ENCODE data around the gene RFTN1.

- TF ChIP-seq, protein P1, sequence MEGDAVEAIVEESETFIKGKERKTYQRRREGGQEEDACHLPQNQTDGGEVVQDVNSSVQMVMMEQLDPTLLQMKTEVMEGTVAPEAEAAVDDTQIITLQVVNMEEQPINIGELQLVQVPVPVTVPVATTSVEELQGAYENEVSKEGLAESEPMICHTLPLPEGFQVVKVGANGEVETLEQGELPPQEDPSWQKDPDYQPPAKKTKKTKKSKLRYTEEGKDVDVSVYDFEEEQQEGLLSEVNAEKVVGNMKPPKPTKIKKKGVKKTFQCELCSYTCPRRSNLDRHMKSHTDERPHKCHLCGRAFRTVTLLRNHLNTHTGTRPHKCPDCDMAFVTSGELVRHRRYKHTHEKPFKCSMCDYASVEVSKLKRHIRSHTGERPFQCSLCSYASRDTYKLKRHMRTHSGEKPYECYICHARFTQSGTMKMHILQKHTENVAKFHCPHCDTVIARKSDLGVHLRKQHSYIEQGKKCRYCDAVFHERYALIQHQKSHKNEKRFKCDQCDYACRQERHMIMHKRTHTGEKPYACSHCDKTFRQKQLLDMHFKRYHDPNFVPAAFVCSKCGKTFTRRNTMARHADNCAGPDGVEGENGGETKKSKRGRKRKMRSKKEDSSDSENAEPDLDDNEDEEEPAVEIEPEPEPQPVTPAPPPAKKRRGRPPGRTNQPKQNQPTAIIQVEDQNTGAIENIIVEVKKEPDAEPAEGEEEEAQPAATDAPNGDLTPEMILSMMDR (conservative IDR thresholded peaks at IDR 0.05; ENCODE audit: low read depth in 2 of 2) = no peak
- no peak for TF ChIP-seq REST (IDR thresholded peaks at IDR 0.05; ENCODE audit: unreplicated experiment)
- no peak for TF ChIP-seq EZH2 (IDR thresholded peaks at IDR 0.05; ENCODE audit: low read depth, unreplicated experiment)
- no peak for TF ChIP-seq EZH2phosphoT487 (IDR thresholded peaks at IDR 0.05; ENCODE audit: unreplicated experiment)
- TF ChIP-seq, protein P2, sequence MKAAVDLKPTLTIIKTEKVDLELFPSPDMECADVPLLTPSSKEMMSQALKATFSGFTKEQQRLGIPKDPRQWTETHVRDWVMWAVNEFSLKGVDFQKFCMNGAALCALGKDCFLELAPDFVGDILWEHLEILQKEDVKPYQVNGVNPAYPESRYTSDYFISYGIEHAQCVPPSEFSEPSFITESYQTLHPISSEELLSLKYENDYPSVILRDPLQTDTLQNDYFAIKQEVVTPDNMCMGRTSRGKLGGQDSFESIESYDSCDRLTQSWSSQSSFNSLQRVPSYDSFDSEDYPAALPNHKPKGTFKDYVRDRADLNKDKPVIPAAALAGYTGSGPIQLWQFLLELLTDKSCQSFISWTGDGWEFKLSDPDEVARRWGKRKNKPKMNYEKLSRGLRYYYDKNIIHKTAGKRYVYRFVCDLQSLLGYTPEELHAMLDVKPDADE (IDR thresholded peaks at IDR 0.05) = no peak
- no peak for TF ChIP-seq STAT1 (IDR thresholded peaks at IDR 0.05; ENCODE audit: unreplicated experiment)
- no peak for TF ChIP-seq POLR2AphosphoS5 (IDR thresholded peaks at IDR 0.05; ENCODE audit: low read depth)
- TF ChIP-seq CREB1 (CRISPR knock-in tag; IDR thresholded peaks at IDR 0.05; ENCODE audit: low read depth) = no peak
- TF ChIP-seq ZNF114 (CRISPR knock-in tag; IDR thresholded peaks at IDR 0.05) = no peak
- TF ChIP-seq NANOG (IDR thresholded peaks at IDR 0.05; ENCODE audit: borderline replicate concordance) = no peak
- no peak for TF ChIP-seq JUNB (IDR thresholded peaks at IDR 0.05; ENCODE audit: unreplicated experiment)
- no peak for TF ChIP-seq ZNF331 (CRISPR knock-in tag; IDR thresholded peaks at IDR 0.05; ENCODE audit: low read depth)
- TF ChIP-seq, protein P3, sequence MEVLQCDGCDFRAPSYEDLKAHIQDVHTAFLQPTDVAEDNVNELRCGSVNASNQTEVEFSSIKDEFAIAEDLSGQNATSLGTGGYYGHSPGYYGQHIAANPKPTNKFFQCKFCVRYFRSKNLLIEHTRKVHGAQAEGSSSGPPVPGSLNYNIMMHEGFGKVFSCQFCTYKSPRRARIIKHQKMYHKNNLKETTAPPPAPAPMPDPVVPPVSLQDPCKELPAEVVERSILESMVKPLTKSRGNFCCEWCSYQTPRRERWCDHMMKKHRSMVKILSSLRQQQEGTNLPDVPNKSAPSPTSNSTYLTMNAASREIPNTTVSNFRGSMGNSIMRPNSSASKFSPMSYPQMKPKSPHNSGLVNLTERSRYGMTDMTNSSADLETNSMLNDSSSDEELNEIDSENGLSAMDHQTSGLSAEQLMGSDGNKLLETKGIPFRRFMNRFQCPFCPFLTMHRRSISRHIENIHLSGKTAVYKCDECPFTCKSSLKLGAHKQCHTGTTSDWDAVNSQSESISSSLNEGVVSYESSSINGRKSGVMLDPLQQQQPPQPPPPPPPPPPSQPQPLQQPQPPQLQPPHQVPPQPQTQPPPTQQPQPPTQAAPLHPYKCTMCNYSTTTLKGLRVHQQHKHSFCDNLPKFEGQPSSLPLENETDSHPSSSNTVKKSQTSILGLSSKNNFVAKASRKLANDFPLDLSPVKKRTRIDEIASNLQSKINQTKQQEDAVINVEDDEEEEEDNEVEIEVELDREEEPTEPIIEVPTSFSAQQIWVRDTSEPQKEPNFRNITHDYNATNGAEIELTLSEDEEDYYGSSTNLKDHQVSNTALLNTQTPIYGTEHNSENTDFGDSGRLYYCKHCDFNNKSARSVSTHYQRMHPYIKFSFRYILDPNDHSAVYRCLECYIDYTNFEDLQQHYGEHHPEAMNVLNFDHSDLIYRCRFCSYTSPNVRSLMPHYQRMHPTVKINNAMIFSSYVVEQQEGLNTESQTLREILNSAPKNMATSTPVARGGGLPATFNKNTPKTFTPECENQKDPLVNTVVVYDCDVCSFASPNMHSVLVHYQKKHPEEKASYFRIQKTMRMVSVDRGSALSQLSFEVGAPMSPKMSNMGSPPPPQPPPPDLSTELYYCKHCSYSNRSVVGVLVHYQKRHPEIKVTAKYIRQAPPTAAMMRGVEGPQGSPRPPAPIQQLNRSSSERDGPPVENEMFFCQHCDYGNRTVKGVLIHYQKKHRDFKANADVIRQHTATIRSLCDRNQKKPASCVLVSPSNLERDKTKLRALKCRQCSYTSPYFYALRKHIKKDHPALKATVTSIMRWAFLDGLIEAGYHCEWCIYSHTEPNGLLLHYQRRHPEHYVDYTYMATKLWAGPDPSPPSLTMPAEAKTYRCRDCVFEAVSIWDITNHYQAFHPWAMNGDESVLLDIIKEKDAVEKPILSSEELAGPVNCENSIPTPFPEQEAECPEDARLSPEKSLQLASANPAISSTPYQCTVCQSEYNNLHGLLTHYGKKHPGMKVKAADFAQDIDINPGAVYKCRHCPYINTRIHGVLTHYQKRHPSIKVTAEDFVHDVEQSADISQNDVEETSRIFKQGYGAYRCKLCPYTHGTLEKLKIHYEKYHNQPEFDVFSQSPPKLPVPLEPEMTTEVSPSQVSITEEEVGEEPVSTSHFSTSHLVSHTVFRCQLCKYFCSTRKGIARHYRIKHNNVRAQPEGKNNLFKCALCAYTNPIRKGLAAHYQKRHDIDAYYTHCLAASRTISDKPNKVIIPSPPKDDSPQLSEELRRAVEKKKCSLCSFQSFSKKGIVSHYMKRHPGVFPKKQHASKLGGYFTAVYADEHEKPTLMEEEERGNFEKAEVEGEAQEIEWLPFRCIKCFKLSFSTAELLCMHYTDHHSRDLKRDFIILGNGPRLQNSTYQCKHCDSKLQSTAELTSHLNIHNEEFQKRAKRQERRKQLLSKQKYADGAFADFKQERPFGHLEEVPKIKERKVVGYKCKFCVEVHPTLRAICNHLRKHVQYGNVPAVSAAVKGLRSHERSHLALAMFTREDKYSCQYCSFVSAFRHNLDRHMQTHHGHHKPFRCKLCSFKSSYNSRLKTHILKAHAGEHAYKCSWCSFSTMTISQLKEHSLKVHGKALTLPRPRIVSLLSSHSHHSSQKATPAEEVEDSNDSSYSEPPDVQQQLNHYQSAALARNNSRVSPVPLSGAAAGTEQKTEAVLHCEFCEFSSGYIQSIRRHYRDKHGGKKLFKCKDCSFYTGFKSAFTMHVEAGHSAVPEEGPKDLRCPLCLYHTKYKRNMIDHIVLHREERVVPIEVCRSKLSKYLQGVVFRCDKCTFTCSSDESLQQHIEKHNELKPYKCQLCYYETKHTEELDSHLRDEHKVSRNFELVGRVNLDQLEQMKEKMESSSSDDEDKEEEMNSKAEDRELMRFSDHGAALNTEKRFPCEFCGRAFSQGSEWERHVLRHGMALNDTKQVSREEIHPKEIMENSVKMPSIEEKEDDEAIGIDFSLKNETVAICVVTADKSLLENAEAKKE (CRISPR knock-in tag; IDR thresholded peaks at IDR 0.05) = no peak
These were observed 112.2 kb downstream of the RFTN1 start for GRCh38 chr3:16401273-16401672.

Data from GM23338 (cell line).